HG02610 (cell line): ENCODE measurements around the gene ADPRH.
"Not testable (repeated sequence)": the region's sequence is repeated elsewhere in the genome, so short reads cannot be mapped to it uniquely, and the experiment has no call there.

Experiments
- ATAC-seq: cut with Tn5 transposase; IDR thresholded peaks from one replicate; pipeline ENCODE4 v1.9.1; 2021; ENCODE audit warnings: mild to moderate bottlenecking, moderate library complexity; ENCODE audit not compliant: unreplicated experiment

The ADPRH gene

GRCh38 chr3:119579366-119580066, at the start of gene ADPRH:
Gene ADPRH, plus strand, starts transcription at chr3:119579492. Its CDS starts 2,678 bp downstream, at chr3:119582170.
- ATAC-seq: peak; percentile 73

DNA sequence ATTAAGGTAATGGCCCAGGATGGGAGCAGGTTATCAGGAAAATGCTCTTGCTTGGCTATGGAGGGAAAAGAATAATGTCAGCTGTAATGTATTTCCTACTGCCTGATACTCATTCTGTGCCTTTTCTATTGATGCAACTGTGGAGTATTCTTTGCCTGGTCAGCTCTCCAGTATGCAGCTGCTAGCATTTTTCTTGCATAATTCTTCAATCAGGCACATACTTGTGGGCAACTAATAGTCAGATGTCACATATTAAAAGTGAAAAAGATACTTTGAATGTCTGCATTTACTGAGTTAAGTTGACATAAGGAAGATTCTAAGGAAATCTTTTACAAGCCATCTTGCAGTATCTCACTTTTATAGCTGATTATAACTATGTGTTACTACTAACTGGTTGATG, 49.4 kb upstream of the ADPRH start:
- ATAC-seq: no peak

GRCh38 chr3:119530456-119530855, 48.8 kb upstream of the ADPRH start:
- ATAC-seq: no peak

DNA sequence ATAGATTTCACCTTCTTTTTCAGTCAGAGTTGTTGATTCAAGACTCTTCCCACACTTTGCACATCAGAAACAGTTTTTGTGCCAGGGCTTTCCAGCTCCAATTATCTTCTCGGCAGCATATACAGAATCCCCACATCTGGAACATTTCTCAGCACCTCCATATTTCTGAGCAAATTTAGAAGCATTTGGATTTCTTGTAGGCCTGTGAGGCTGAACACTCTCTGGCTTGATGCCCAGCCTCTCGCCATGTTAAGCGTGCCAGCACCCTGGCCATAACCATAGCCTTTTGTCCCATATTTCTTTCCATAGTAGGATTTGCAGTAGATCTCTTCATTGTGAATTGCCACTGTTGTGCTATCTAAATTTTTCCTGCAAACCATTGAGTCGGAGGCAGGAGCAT, 48.1 kb upstream of the ADPRH start:
- no peak for ATAC-seq

- ATAC-seq: no peak
Measured at GRCh38 chr3:119534296-119534695, 45.0 kb upstream of the ADPRH start.

DNA sequence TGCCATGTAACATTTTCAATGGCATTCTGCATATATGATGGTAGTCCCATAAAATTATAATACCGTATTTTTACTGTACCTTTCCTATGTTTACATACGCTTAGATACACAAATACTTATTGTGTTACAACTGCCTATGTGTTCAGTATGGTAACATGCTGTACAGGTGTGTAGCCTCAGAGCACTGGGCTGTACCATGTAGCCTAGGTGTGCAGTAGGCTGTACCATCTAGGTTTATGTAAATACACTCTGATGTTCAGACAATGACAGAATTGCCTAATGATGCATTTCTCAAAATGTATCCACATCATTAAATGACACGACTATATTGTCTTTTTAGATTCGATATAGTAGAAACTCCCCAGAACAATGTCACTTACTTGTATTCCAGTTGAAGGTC, 42.5 kb upstream of the ADPRH start:
- ATAC-seq: no peak

DNA sequence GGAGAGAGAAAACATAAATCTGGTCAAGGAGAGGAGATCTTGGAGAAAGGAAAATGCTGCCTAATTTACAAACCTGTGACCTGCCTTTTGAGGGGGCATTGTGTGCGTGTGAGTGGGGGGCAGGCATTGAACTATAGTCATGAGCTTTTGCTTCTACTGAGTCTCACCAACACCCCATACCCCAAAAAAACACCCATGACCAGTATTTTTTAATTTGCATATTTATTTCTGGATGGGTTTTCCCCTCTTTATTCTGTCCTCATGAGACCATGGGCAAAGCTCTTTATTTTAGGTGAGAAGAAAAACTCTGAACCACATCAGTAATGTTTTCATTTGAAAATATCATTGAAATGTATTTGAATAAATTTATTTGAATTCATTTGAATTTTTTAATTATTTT, 40.5 kb upstream of the ADPRH start:
- no peak for ATAC-seq

DNA sequence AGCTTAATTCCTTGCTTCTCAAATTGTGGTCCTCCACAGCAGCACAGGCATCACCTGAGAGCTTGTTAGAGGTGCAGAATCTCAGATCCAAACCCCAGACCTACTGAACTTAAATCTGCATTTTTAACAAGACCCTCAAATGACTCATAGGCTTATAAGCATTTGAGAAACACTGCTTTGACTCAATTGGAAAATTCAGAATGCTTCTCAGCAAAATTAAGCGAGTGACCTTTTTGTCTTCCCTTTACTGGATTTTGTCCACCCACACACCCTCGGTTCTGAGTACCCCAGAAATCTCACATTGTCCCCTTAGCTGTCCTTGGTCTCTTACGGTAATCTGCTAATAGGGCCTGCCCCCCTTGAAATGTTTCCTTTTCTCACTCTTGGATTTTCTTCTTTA, 37.7 kb upstream of the ADPRH start:
- no peak for ATAC-seq

DNA sequence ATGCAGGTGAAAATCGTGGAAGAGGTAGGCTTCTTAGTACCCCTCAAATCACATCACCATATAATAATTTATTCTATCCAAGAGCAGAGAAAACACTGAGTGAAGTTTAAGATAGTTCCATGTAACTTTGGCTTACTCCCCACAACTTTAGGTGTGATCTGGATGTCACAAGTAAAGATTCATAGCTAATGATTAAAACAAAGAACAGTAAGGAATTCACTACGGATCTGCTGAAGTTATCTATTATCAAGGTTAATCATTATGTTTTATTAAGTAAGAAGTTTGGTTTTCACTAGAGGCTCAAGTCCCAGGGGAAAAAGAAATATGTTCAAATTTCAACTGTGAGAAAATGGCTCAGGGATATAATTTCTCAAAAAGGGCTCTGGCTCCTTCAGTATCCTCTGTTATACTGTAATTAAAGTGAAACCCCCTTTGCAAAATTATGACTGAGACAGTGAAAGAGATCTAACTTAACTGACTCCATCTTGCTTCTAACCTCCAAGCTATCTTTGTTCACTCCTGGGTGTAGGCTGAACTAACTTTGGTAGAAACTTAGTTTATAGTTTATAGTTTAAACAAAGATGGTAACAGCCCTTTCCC, 37.0 kb upstream of the ADPRH start:
- no peak for ATAC-seq

DNA sequence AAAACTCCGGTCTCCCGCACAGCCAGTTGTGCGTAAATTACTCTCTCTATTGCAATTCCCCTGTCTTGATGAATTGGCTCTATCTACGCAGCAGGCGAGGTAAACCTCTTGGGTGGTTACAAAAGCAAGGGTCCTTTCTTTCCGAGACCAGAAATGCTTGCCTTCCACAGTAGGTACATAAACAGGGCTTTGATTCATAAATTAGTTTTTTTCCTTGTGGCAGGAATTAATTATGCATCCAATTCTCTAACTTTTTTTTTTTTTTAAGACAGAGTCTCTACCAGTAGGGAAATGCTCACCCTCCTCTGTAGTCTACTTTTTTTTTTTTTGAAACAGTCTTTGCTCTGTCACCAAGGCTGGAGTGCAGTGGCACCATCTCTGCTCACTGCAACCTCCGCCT, 36.1 kb upstream of the ADPRH start:
- ATAC-seq: no peak

DNA sequence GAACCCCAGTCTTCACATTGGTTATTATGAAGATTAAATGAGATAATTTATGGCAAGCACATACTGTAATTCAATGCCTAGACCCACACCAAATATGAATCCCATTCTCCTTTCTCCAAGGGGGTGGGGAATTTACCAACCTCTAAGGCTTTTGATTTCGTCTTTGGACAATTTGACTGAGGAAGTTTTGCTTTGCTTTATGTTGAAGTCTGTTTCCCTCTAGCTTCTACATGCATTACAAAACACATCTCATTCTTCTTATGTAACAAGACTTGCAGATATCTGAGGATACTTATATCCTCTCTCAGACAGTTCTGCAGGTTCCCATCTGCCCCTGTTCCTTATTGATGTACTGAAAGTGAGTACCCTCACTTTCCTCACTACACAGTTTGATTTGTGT, 32.1 kb upstream of the ADPRH start:
- no peak for ATAC-seq

DNA sequence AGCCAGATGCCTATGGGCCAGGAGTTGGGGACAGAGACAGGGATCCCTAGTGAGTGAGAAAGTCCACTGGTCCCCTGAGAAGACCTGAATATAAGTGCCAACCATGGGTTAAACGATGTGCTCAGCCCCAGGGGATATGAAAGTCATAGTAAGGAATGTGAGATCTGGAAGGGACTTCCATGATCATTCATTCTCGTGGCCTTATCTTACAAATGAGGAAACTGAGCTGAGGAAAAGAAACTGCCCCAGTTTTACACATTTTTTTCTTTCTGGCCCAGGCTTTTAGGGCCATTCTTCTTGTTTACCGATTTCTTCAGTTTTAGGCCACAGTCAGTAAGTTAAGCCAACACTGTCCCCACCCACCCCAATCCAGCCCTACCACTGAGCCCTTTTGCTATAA, 31.0 kb upstream of the ADPRH start:
- no peak for ATAC-seq

GRCh38 chr3:119550192-119550910, 28.9 kb upstream of the ADPRH start:
- peak; percentile 60 for ATAC-seq

GRCh38 chr3:119551598-119551997, 27.7 kb upstream of the ADPRH start:
- ATAC-seq: no peak

GRCh38 chr3:119552928-119553327, 26.4 kb upstream of the ADPRH start:
- not testable (repeated sequence) for ATAC-seq

GRCh38 chr3:119553823-119554415, 25.4 kb upstream of the ADPRH start:
- no peak for ATAC-seq

DNA sequence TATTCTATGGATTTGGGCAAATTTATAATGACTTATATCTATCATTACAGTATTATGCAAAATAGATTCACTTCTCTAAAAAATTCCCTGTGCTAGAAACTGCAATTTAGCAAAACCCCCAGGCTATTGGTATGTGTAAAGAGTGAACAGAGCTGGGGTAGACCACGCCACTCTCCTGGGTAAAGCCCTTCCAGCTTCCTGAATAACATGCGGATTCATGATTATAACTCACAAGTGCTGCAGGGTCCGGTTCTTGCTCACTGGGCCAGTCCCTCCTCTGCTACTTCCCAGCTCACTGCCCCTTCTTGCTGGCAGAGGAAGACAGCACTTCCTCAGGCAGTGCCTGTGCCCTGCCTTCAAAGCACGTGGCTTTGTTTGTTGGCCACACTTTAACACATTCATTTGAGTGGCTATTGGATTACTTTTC, 24.0 kb upstream of the ADPRH start:
- peak; percentile 34 for ATAC-seq

GRCh38 chr3:119555929-119556328, 23.4 kb upstream of the ADPRH start:
- no peak for ATAC-seq

DNA sequence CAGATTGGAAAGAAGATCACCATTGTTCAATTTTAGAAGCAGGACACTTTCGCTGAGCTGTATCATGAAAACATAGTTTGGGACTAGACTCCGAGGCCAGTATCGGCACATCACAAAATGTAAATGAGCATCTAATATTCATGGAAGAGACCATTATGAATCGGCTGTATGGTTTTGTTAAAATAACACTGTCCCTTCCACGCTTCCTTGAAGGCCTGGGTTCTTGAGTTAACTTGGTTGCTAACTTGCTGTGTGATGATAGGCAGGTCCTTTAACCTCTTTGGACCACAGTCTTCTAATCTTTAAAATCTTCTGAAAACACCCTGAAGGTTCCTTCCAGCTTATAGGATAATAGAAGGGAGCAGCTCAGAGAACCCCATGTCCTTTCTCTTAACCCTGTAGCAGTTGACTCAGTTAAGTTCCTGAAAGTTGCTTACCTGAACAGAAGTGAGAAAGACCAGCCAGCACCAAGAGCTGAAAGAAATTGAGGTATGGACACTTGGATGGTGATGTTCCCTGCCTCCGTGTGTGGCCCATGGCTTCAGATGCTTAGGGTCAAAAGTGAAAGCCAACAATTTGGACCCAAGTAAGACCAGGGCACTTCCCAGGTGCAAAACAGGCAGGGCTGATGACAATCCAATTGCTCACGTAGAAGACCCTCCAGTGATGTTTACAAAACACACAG, 22.0 kb upstream of the ADPRH start:
- ATAC-seq: no peak

- no peak for ATAC-seq
Measured at GRCh38 chr3:119557877-119558269, 21.4 kb upstream of the ADPRH start.

DNA sequence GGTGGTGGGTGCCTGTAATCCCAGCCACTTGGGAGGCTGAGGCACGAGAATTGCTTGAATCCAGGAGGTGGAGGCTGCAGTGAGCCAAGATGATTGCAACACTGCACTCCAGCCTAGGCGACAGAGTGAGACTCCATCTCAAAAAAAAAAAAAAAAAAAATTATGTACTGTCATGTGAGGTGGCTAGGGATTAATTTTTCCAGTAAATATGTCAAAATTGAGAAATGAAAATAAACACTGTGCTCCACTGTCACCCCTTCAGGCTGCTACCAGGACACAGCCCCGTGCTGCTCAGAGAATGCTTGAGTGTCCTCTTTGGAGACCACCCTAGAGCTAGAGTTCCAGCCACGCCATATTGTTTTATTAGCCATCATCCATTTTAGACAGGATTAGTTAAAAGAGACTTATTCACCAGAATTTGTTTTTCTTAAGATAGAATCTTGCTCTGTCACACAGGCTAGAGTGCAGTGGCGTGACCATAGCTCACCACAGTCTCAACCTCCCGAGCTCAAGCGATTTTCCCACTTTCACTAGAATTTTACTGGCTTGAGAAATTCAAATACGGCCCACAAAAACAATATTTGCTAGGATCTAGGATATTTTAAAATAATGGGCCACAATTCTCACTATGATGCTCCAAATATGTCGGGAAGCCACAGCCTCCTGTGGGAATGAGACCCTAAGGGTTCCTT, 20.5 kb upstream of the ADPRH start:
- no peak for ATAC-seq
